NK-92 (cell line): ENCODE measurements around the gene PDGFC.
"Not testable (repeated sequence)": the region's sequence is repeated elsewhere in the genome, so short reads cannot be mapped to it uniquely, and the experiment has no call there.

Experiments
- DNase-seq: peaks from one replicate; lab custom pipeline; 2025; ENCODE audit not compliant: unreplicated experiment; lab: John Stamatoyannopoulos, UW

The PDGFC gene

DNA sequence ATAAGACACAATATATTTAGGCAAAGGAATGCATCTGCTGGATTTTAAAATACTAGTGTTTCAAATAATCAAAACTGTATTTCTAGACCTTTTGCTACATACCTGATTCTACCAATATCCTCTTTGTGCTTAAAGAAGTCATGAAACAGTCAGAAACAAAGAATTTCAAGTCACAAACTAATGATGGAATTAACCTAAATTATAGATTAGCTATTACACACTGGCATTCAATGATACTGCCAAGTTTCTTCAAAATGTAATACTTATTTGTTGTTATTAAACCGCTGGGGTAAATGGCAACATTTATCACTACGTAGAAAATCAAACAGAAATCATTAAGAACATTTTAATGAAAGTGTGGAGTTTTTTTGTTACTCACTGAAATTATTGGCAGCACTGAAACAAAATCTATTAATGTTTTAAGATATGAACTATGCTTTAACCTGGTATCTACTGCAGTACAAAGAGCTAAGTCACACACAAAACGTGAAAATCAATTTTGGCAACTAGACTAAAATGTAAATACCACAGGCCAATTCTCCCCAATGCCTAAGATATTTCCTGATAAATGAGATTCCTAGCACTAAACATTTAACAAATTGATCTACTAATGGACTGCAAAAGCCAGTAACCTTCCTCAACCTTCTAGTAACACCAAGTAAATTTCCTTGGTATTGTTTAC lies 19.4 kb downstream of the PDGFC start:
- no peak for DNase-seq

DNA sequence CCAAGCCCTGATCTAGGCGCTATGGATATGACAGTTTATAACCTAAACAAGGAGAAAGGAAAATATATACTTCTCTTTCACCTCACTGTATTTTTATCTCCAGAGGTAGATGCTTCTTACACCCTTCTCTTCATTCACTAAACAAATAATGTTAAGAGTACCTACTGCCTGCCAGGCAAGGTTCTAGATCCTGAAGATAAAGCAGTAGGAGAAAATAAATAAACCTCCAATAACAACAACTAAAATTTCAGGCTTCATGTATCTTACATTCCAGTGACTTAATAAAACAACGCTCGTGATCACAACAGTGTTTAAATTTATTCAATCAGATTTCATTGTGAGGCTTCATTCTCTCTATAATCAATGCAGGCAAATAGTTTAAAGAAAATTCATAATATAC lies 20.7 kb downstream of the PDGFC start:
- DNase-seq, result no peak

DNA sequence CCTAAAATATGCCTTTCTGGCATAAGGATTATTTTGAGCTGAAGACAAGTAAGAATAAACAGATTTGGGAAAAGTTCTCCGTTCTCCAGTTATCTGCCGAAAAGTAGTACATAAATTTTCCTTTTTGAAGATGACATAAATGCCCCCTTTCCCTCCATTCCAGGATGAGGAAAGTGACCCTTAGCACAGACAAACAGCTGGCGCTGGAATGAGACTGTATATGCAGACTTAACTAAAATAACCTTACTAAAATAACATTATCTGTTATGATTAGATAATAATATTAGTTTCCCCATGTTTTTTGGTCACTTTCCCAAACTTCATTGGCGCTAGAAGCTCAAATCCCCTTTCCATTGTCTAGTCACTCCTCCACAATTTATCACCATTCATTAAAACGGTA lies 21.5 kb downstream of the PDGFC start:
- DNase-seq, result no peak

DNA sequence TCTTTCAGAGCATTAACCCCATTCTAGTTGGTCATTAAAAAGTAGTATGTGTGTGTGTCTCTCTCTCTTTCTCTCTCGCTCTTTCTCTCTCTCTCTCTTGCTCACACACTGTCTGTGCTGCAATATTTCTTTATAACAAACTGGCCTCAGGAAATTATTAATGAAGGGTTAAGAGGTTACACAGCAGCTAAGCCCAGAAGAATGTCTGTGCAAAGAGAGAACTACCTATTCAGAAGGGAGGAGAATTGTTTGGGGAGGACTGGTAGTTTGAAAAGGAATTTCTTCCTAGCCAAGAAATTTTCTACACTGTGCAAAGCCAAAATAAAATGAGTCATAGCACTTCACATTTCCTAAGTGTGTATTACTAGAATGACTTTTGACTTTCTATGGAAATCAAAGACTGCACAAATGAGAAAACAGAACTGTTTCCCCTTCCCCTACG lies 22.2 kb downstream of the PDGFC start:
- DNase-seq, result no peak

- no peak for DNase-seq
These were observed 22.9 kb downstream of the PDGFC start for GRCh38 chr4:156948738-156949137.

DNA sequence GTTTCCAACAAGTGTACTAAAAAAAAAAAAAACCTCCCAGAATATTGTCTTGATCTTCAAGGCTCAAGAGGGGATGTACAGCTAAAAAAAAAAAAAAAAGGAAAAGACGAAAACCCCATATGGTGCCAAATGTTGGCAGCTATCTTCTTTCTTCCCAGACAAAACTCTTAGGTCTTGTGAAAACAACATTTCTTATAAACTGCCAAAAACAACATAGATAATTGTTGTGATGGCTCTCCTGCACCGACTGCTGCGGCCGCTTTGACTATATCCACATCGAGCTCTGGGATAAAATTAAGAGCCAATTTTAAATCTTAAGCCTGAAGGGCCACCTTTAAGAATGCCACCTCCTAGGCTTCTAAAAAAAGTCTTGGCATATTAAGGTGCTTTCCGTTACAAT lies 23.5 kb downstream of the PDGFC start:
- DNase-seq, result no peak

DNA sequence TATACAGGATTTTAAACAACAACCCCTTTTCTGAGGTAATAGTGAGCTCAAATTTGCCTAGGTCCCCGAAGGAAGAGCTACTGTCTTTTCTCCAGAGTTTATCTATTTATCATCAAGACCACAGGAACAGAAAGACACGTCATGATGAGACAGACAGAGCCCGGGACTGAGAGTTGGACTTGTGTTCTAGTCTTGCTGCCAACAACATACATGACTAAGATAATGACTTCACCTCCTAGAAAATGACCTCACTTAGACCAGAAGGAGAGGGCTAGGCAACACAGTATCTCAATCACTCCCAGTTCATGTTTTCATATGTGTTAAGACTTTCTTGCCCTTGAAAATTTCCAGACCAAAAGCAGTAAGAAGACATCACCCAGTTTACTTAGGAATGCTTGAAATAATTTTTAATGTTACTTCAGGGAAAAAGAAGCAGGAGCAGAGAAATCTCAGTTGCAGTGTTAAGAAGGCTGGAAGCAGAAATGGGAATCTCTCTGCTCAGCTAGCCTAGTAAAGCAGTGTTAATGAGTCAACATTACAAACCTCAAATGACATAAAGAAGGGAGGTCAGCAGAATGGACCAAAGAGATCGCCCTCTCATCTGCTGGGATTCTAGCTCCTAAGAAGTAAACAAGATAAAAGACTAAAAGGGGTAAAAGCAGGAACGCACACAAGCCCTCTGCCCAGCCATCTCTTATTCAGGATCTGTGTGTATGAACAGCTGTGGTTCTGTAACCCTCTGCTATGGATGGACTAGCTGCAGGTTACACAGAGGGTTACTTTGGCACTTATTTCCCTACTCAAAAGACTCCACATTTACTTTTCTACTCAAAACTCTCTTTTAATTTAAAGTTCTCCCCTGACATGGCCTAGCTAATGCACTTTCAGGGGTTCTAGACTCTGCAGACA lies 24.8 kb downstream of the PDGFC start:
- no peak for DNase-seq

GRCh38 chr4:156945532-156945931 lies 26.1 kb downstream of the PDGFC start:
- no peak for DNase-seq

DNA sequence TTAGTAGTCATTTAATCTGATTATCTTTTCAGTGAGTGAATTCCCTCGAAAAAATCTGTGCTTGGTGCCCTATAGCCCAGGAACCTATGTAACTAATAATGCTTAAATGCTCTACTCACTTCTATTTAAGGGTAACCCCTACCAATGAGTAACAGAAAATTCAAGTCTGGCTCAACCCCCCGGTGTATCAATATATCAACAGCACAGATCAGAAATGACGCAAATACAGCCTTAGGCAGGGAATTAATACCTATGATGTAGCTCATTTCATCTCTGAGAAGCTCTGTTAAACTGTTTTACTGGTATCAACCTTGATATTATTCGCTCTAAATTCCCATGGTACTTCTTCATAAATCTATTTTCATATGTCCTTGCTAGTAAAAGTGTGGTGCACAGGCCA lies 28.6 kb downstream of the PDGFC start:
- DNase-seq, result no peak

DNA sequence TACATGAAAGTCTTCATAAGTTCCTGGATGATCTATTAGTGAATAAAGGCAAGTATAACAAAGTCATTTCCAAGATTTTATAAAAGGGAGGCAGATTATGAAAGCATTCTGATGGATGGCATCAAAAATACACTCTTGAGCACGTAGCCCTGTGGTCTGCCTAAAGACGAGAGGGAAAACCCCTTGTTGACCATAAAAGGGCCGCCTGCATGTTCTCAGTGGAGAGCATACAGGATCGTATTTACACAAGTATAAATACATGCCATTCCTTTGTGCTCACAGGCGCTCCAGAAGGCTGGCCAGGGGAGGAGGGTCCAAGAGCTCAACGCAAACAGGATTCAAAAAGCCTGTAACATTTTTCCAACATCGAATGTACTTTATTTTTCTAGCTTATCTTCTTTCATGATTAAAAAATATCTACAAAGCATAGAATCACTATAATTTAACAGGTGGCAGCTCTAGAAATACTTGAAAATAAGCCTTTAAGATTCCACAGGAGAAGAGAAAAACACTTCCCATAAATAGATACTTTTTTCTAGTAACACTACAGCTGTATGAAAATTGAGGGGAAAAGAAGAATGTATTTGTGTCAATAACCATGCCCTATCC lies 29.6 kb downstream of the PDGFC start:
- no peak for DNase-seq

GRCh38 chr4:156939801-156940200 lies 31.8 kb downstream of the PDGFC start:
- no peak for DNase-seq

GRCh38 chr4:156939139-156939538 lies 32.5 kb downstream of the PDGFC start:
- DNase-seq, result no peak

DNA sequence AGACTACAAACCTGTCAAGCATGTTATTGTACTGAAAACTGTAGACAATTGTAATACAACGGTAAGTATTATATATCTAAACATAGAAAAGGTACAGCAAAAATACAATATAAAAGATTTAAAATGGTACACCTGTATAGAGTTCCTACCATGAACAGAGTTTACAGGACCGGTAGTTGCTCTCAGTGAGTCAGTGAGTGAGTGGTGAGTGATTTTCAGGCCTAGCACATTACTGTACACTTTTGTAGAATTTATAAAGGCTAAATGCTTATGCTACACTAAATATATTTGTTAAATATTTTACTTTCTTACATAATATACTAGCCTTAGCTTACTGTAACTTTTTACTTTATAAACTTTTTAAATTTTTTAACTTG lies 37.4 kb downstream of the PDGFC start:
- DNase-seq, result no peak

- no peak for DNase-seq
These were observed 37.9 kb downstream of the PDGFC start for GRCh38 chr4:156933633-156934258.

- DNase-seq, result not testable (repeated sequence)
These were observed 39.2 kb downstream of the PDGFC start for GRCh38 chr4:156932360-156932759.

DNA sequence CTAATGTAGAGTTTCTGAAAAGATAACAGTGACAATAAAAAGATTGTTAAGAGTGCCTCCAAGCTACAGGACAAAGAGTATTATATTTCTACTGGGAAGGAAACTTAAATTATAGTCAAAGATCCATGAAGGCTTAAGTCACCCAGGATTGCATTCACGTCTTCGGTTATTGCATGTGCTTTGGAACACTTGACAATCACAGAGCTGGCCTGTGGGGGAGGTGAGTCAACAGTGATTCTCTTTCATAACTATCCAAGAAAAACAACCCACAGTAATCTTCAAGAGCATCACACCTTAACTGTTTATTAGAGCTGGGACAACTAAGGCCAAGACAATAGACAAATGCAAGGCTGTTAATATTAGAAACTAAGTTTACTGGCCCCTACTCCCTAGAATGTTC lies 40.3 kb downstream of the PDGFC start:
- no peak for DNase-seq

GRCh38 chr4:156929386-156930105 lies 42.1 kb downstream of the PDGFC start:
- no peak for DNase-seq

DNA sequence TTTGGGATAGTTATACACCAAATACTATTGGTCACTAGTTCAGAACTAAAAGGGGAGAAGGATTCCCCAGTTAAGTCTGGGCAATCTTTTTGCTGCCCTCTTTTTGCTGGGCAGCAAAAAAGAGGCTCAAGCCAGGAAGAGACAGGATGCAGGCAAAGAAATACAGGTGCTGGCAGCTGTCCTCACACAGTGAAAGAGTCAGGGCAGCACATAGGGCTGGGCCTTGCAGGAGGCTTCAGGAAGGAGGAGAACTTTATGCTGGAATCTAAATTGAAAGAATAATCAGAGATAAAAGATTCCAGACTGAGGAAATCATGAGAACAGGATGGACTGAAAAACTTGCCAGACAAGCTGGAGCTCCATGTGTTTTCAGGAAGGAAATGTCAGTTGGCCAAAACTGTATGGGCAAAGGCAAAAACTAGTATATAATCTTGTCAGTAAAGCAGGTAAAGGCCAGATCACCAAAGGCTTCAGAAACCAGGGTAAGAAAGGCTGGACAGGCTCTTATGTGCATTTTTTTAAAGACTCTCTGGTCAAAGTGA lies 46.8 kb downstream of the PDGFC start:
- no peak for DNase-seq

DNA sequence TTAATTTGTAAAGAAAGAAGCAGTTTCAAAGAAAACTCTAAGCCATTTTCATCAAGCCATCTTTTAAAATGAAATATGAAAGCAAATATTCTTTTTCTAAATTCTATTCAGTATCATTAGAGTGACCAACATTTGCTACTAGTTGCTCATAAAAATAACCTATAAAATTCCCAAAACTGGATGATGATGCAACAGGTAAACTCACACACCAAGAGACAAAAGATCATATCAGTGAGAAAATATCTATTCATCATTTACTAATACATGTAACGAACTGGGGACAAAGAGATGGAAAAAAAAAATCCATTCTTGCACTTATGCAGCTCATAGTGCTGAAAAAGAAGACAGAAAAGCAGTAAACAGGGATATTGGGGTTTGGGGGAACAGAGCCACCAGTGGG lies 48.1 kb downstream of the PDGFC start:
- DNase-seq, result no peak

- DNase-seq, result no peak
These were observed 56.4 kb downstream of the PDGFC start for GRCh38 chr4:156915221-156915620.

GRCh38 chr4:156913234-156913633 lies 58.4 kb downstream of the PDGFC start:
- DNase-seq, result no peak
